Cardiac septum (tissue), 1 donor: ENCODE results near the gene KRTAP3-1. TPM values are rescaled to one million over a fixed set of nuclear protein-coding genes. Genes with fewer than 3 reads are reported as not detected.

Experiments used
- DNase-seq: peaks from one replicate; pipeline ENCODE4 v3.0.0-alpha.2; 2020; ENCODE audit warnings: low spot score
- intact Hi-C: fragments of 100-400 bp; cut with DNase I; formaldehyde crosslinking; loops from one replicate; pipeline ENCODE4 v1.14.0; 2022
- total RNA-seq: library from RNA; stranded (reverse); fragmentation: NEBNext Ultra II Directional; extraction: Animal tissue kit (Norgen Biotek cat#: 25700); gene quantifications from one replicate; pipeline ENCODE4 v1.2.1, GENCODE V29; 2021
- donor health status: DM: no; HTN: no; CAD: no.

Gene KRTAP3-1
- total RNA-seq, 1 donor from 2014 or later = not detected

GRCh38 chr17:40984226-40984625 is 24.7 kb downstream of the KRTAP3-1 start, which contains the start of gene KRT40:
TSS of gene KRT40 (minus strand) at chr17:40984326. CDS start at chr17:40984273, 53 bp downstream.
- intact Hi-C loops = no loop called here
- DNase-seq = no peak

GRCh38 chr17:40981115-40981514 is 27.8 kb downstream of the KRTAP3-1 start:
- intact Hi-C loops = no loop called here
- no peak for DNase-seq

GRCh38 chr17:40980596-40980995 is 28.3 kb downstream of the KRTAP3-1 start:
- DNase-seq = no peak
- intact Hi-C loops = no loop called here

- intact Hi-C loops = no loop called here
- no peak for DNase-seq
Measured at GRCh38 chr17:40980117-40980516, 28.8 kb downstream of the KRTAP3-1 start.

- intact Hi-C loops = no loop called here
- no peak for DNase-seq
Measured at GRCh38 chr17:40978575-40979151, 30.3 kb downstream of the KRTAP3-1 start.

- intact Hi-C loops = no loop called here
- DNase-seq = no peak
Measured at GRCh38 chr17:40975516-40975915, 33.4 kb downstream of the KRTAP3-1 start.

GRCh38 chr17:40974366-40974765 is 34.6 kb downstream of the KRTAP3-1 start:
- intact Hi-C loops = no loop called here
- DNase-seq = no peak

- intact Hi-C loops = no loop called here
- no peak for DNase-seq
Measured at GRCh38 chr17:40967582-40967981, 41.3 kb downstream of the KRTAP3-1 start.

- intact Hi-C loops = no loop called here
Measured at GRCh38 chr17:40966848-40967247, 42.1 kb downstream of the KRTAP3-1 start, which contains the start of gene KRT39. TSS of gene KRT39 (minus strand) at chr17:40966948. CDS start at chr17:40966856, 92 bp downstream.

GRCh38 chr17:40963838-40964237 is 45.1 kb downstream of the KRTAP3-1 start:
- intact Hi-C loops = no loop called here
- DNase-seq = no peak

More at GRCh38 chr17:40966848-40967247, 42.1 kb downstream of the KRTAP3-1 start, which contains the start of gene KRT39:
- DNase-seq = no peak

- intact Hi-C loops = no loop called here
- DNase-seq = no peak
Measured at GRCh38 chr17:40962059-40962561, 46.8 kb downstream of the KRTAP3-1 start.

GRCh38 chr17:40961591-40961990 is 47.3 kb downstream of the KRTAP3-1 start:
- intact Hi-C loops = no loop called here
- no peak for DNase-seq

GRCh38 chr17:40960144-40960543 is 48.8 kb downstream of the KRTAP3-1 start:
- intact Hi-C loops = no loop called here

More at GRCh38 chr17:40960144-40960543, 48.8 kb downstream of the KRTAP3-1 start:
- DNase-seq = no peak

Other genes starting within 250 kb of the KRTAP3-1 start
- not detected for gene KRT26, start 236.9 kb downstream of the KRTAP3-1 start, total RNA-seq
- gene KRT27, start 226.6 kb downstream of the KRTAP3-1 start, total RNA-seq = not detected
- not detected for gene KRT28, start 209.2 kb downstream of the KRTAP3-1 start, total RNA-seq
- gene KRT10, start 186.5 kb downstream of the KRTAP3-1 start, total RNA-seq = 45.2 TPM
- gene KRT12, start 141.9 kb downstream of the KRTAP3-1 start, total RNA-seq = not detected
- not detected for gene KRT20, start 123.9 kb downstream of the KRTAP3-1 start, total RNA-seq
- 0.13 TPM for gene KRT23, start 71.5 kb downstream of the KRTAP3-1 start, total RNA-seq
- not detected for gene KRT39, start 42.2 kb downstream of the KRTAP3-1 start, total RNA-seq
- gene KRT40, start 24.8 kb downstream of the KRTAP3-1 start, total RNA-seq = not detected
- gene KRTAP3-3, start 15.0 kb downstream of the KRTAP3-1 start, total RNA-seq = not detected
- gene KRTAP3-2, start 9.2 kb downstream of the KRTAP3-1 start, total RNA-seq = not detected
- gene KRTAP1-5, start 18.1 kb upstream of the KRTAP3-1 start, total RNA-seq = not detected
- not detected for gene KRTAP1-4, start 21.1 kb upstream of the KRTAP3-1 start, total RNA-seq
- not detected for gene KRTAP1-3, start 25.7 kb upstream of the KRTAP3-1 start, total RNA-seq
- not detected for gene KRTAP1-1, start 32.3 kb upstream of the KRTAP3-1 start, total RNA-seq
- gene KRTAP2-1, start 38.2 kb upstream of the KRTAP3-1 start, total RNA-seq = not detected
- not detected for gene KRTAP2-2, start 46.1 kb upstream of the KRTAP3-1 start, total RNA-seq
- not detected for gene KRTAP2-3, start 51.0 kb upstream of the KRTAP3-1 start, total RNA-seq
- not detected for gene KRTAP2-4, start 56.8 kb upstream of the KRTAP3-1 start, total RNA-seq
- gene KRTAP4-7, start 75.0 kb upstream of the KRTAP3-1 start, total RNA-seq = not detected
- not detected for gene KRTAP4-8, start 89.0 kb upstream of the KRTAP3-1 start, total RNA-seq
- gene KRTAP4-16, start 93.1 kb upstream of the KRTAP3-1 start, total RNA-seq = not detected
- not detected for gene KRTAP4-9, start 96.3 kb upstream of the KRTAP3-1 start, total RNA-seq
- not detected for gene KRTAP4-11, start 109.2 kb upstream of the KRTAP3-1 start, total RNA-seq
- gene KRTAP4-12, start 115.1 kb upstream of the KRTAP3-1 start, total RNA-seq = not detected
- gene KRTAP4-6, start 131.4 kb upstream of the KRTAP3-1 start, total RNA-seq = not detected
- gene KRTAP4-5, start 140.7 kb upstream of the KRTAP3-1 start, total RNA-seq = not detected
- gene KRTAP4-4, start 151.6 kb upstream of the KRTAP3-1 start, total RNA-seq = not detected
- gene KRTAP4-3, start 159.1 kb upstream of the KRTAP3-1 start, total RNA-seq = not detected
- gene KRTAP4-2, start 169.1 kb upstream of the KRTAP3-1 start, total RNA-seq = not detected
- gene KRTAP4-1, start 175.8 kb upstream of the KRTAP3-1 start, total RNA-seq = not detected
- gene KRTAP9-1, start 180.8 kb upstream of the KRTAP3-1 start, total RNA-seq = not detected
- not detected for gene KRTAP9-2, start 217.5 kb upstream of the KRTAP3-1 start, total RNA-seq
- not detected for gene KRTAP9-3, start 223.3 kb upstream of the KRTAP3-1 start, total RNA-seq
- not detected for gene KRTAP9-8, start 228.9 kb upstream of the KRTAP3-1 start, total RNA-seq
- gene KRTAP9-4, start 240.6 kb upstream of the KRTAP3-1 start, total RNA-seq = not detected
- gene KRTAP9-9, start 246.3 kb upstream of the KRTAP3-1 start, total RNA-seq = not detected